Measurements from ENCODE around the gene ATAD1. TPM values are rescaled to one million over a fixed set of nuclear protein-coding genes. Genes with fewer than 3 reads are reported as not detected.

Gene ATAD1
- total and polyA plus RNA-seq, 9 of the 15 experiments (the other 6 are each of a cell fraction or from before 2014, with no cell fraction given): 11.3 to 33.8 (median 27.3) TPM

- TF ChIP-seq MGA (IDR thresholded peaks at IDR 0.05): peak; percentile 91
- peak in 2 of 3 experiments; percentile 55 to 75; a peak in 4 of 6 replicates for TF ChIP-seq ZBTB11 (CRISPR knock-in tag; IDR thresholded peaks at IDR 0.05)
- peak; percentile 47; the same call in 1 of the 2 replicates for TF ChIP-seq GTF2E2 (tag; IDR thresholded peaks at IDR 0.05)
- peak; percentile 70 for TF ChIP-seq ETV1 (tag; conservative IDR thresholded peaks at IDR 0.05; ENCODE audit: low read depth)
- TF ChIP-seq HOXB6 (CRISPR knock-in tag; IDR thresholded peaks at IDR 0.05; ENCODE audit: borderline replicate concordance): no peak
- TF ChIP-seq RBM15 (IDR thresholded peaks at IDR 0.05; ENCODE audit: insufficient read depth, low read length): no peak
- peak; percentile 81 to 84 for TF ChIP-seq MNT (conservative IDR thresholded peaks at IDR 0.05)
- peak; percentile 79 for TF ChIP-seq KLF13 (tag; IDR thresholded peaks at IDR 0.05; ENCODE audit: borderline replicate concordance, low read depth)
Observed at GRCh38 chr10:87861953-87862678, 44.1 kb upstream of the ATAD1 start (continued).
